ENCODE results near the gene PLA2G4E. TPM values are rescaled to one million over a fixed set of nuclear protein-coding genes. Genes with fewer than 3 reads are reported as not detected.

Gene PLA2G4E
- total RNA-seq, 1 donor from 2014 or later = 1.0 TPM

GRCh38 chr15:42063122-42063848, 42.4 kb upstream of the PLA2G4E start:
- peaks cover 4% of the 10 kb centered on the region for H3K36me3 Mint-ChIP-seq (ENCODE audit: unreplicated experiment)
- no peak for TF ChIP-seq CTCF (IDR thresholded peaks at IDR 0.05; ENCODE audit: partially characterized antibody, unreplicated experiment)
- no peak overlapping the region for H3K27ac Mint-ChIP-seq (ENCODE audit: unreplicated experiment)

GRCh38 chr15:42062284-42062806, 41.5 kb upstream of the PLA2G4E start:
- no peaks in the 10 kb centered on the region for H3K4me1 Mint-ChIP-seq (ENCODE audit: low read depth, unreplicated experiment)
- H3K27me3 Mint-ChIP-seq (ENCODE audit: unreplicated experiment) = peaks cover 3% of the 10 kb centered on the region
- no peak overlapping the region for H3K27ac Mint-ChIP-seq (ENCODE audit: unreplicated experiment)
- H3K9me3 Mint-ChIP-seq (ENCODE audit: unreplicated experiment) = peaks cover 3% of the 10 kb centered on the region
- H3K4me3 Mint-ChIP-seq (ENCODE audit: unreplicated experiment) = no peak overlapping the region
- H3K36me3 Mint-ChIP-seq (ENCODE audit: unreplicated experiment) = no peaks in the 10 kb centered on the region
- DNase-seq = no peak
- TF ChIP-seq CTCF (IDR thresholded peaks at IDR 0.05; ENCODE audit: partially characterized antibody, unreplicated experiment) = no peak

More at GRCh38 chr15:42063122-42063848, 42.4 kb upstream of the PLA2G4E start:
- Mint-ChIP-seq H3K4me3 (ENCODE audit: unreplicated experiment) (no peak overlapping the region), H3K9me3 (ENCODE audit: unreplicated experiment) (peaks cover 4% of the 10 kb centered on the region), H3K27me3 (ENCODE audit: unreplicated experiment) (peaks cover 3% of the 10 kb centered on the region), H3K4me1 (ENCODE audit: low read depth, unreplicated experiment) (no peaks in the 10 kb centered on the region)
- DNase-seq = no peak

GRCh38 chr15:42060797-42061196, 40.0 kb upstream of the PLA2G4E start:
- no peak for TF ChIP-seq CTCF (IDR thresholded peaks at IDR 0.05; ENCODE audit: partially characterized antibody, unreplicated experiment)
- Mint-ChIP-seq H3K36me3 (ENCODE audit: unreplicated experiment) (no peaks in the 10 kb centered on the region), H3K27me3 (ENCODE audit: unreplicated experiment) (no peaks in the 10 kb centered on the region), H3K4me1 (ENCODE audit: low read depth, unreplicated experiment) (no peaks in the 10 kb centered on the region), H3K27ac (ENCODE audit: unreplicated experiment) (no peak overlapping the region), H3K4me3 (ENCODE audit: unreplicated experiment) (no peak overlapping the region), H3K9me3 (ENCODE audit: unreplicated experiment) (peaks cover 1% of the 10 kb centered on the region)
- no peak for DNase-seq

GRCh38 chr15:42060477-42060763, 39.6 kb upstream of the PLA2G4E start:
- Mint-ChIP-seq H3K9me3 (ENCODE audit: unreplicated experiment) (peaks cover 1% of the 10 kb centered on the region), H3K4me1 (ENCODE audit: low read depth, unreplicated experiment) (no peaks in the 10 kb centered on the region), H3K4me3 (ENCODE audit: unreplicated experiment) (no peak overlapping the region), H3K27me3 (ENCODE audit: unreplicated experiment) (no peaks in the 10 kb centered on the region), H3K36me3 (ENCODE audit: unreplicated experiment) (no peaks in the 10 kb centered on the region), H3K27ac (ENCODE audit: unreplicated experiment) (no peak overlapping the region)
- no peak for DNase-seq
- no peak for TF ChIP-seq CTCF (IDR thresholded peaks at IDR 0.05; ENCODE audit: partially characterized antibody, unreplicated experiment)

- Mint-ChIP-seq H3K27ac (ENCODE audit: unreplicated experiment) (no peak overlapping the region), H3K9me3 (ENCODE audit: unreplicated experiment) (peaks cover 1% of the 10 kb centered on the region), H3K36me3 (ENCODE audit: unreplicated experiment) (no peaks in the 10 kb centered on the region), H3K27me3 (ENCODE audit: unreplicated experiment) (no peaks in the 10 kb centered on the region), H3K4me3 (ENCODE audit: unreplicated experiment) (no peak overlapping the region), H3K4me1 (ENCODE audit: low read depth, unreplicated experiment) (no peaks in the 10 kb centered on the region)
- peak; percentile 98 for TF ChIP-seq CTCF (IDR thresholded peaks at IDR 0.05; ENCODE audit: partially characterized antibody, unreplicated experiment)
- DNase-seq = peak; percentile 82
Observed at GRCh38 chr15:42059661-42060476, 39.0 kb upstream of the PLA2G4E start.

Measured in glutamatergic neuron (in vitro differentiated cells).